Measurements from ENCODE around the gene CYP26B1. TPM values are rescaled to one million over a fixed set of nuclear protein-coding genes. Genes with fewer than 3 reads are reported as not detected.

The CYP26B1 gene
- total RNA-seq, 1 donor from 2014 or later: 1.2 TPM

- TF ChIP-seq CTCF (IDR thresholded peaks at IDR 0.05; ENCODE audit: unreplicated experiment): no peak
- DNase-seq (ENCODE audit: low spot score): no peak
- H3K27ac Mint-ChIP-seq (ENCODE audit: unreplicated experiment): no peak overlapping the region
- peaks cover 29% of the 10 kb centered on the region for H3K36me3 Mint-ChIP-seq (ENCODE audit: low read depth, unreplicated experiment)
- H3K4me3 Mint-ChIP-seq (ENCODE audit: unreplicated experiment): peak overlapping the region; percentile 6
- no peaks in the 10 kb centered on the region for H3K9me3 Mint-ChIP-seq (ENCODE audit: unreplicated experiment)
- peaks cover 2% of the 10 kb centered on the region for H3K27me3 Mint-ChIP-seq (ENCODE audit: unreplicated experiment)
- H3K4me1 Mint-ChIP-seq (ENCODE audit: unreplicated experiment): peaks cover 23% of the 10 kb centered on the region
Measured at GRCh38 chr2:72176281-72176680, 28.6 kb upstream of the CYP26B1 start.

- Mint-ChIP-seq H3K36me3 (ENCODE audit: low read depth, unreplicated experiment) (peaks cover 29% of the 10 kb centered on the region), H3K4me1 (ENCODE audit: unreplicated experiment) (peaks cover 23% of the 10 kb centered on the region), H3K27ac (ENCODE audit: unreplicated experiment) (no peak overlapping the region), H3K9me3 (ENCODE audit: unreplicated experiment) (no peaks in the 10 kb centered on the region), H3K4me3 (ENCODE audit: unreplicated experiment) (no peak overlapping the region), H3K27me3 (ENCODE audit: unreplicated experiment) (peaks cover 3% of the 10 kb centered on the region)
- DNase-seq (ENCODE audit: low spot score): no peak
- TF ChIP-seq CTCF (IDR thresholded peaks at IDR 0.05; ENCODE audit: unreplicated experiment): no peak
Measured at GRCh38 chr2:72175636-72176035, 28.0 kb upstream of the CYP26B1 start.

- DNase-seq (ENCODE audit: low spot score): no peak
- Mint-ChIP-seq H3K27ac (ENCODE audit: unreplicated experiment) (peak overlapping the region; percentile 81), H3K9me3 (ENCODE audit: unreplicated experiment) (no peaks in the 10 kb centered on the region), H3K27me3 (ENCODE audit: unreplicated experiment) (peaks cover 3% of the 10 kb centered on the region), H3K4me1 (ENCODE audit: unreplicated experiment) (peaks cover 20% of the 10 kb centered on the region), H3K36me3 (ENCODE audit: low read depth, unreplicated experiment) (peaks cover 22% of the 10 kb centered on the region), H3K4me3 (ENCODE audit: unreplicated experiment) (no peak overlapping the region)
- no peak for TF ChIP-seq CTCF (IDR thresholded peaks at IDR 0.05; ENCODE audit: unreplicated experiment)
Measured at GRCh38 chr2:72173640-72174321, 26.1 kb upstream of the CYP26B1 start.

GRCh38 chr2:72172478-72172877 is 24.8 kb upstream of the CYP26B1 start:
- Mint-ChIP-seq H3K27ac (ENCODE audit: unreplicated experiment) (no peak overlapping the region), H3K36me3 (ENCODE audit: low read depth, unreplicated experiment) (peaks cover 15% of the 10 kb centered on the region), H3K9me3 (ENCODE audit: unreplicated experiment) (no peaks in the 10 kb centered on the region), H3K4me1 (ENCODE audit: unreplicated experiment) (peaks cover 20% of the 10 kb centered on the region), H3K4me3 (ENCODE audit: unreplicated experiment) (no peak overlapping the region), H3K27me3 (ENCODE audit: unreplicated experiment) (peaks cover 3% of the 10 kb centered on the region)
- TF ChIP-seq CTCF (IDR thresholded peaks at IDR 0.05; ENCODE audit: unreplicated experiment): no peak
- DNase-seq (ENCODE audit: low spot score): no peak

GRCh38 chr2:72166279-72166678 is 18.6 kb upstream of the CYP26B1 start:
- Mint-ChIP-seq H3K27me3 (ENCODE audit: unreplicated experiment) (peaks cover 1% of the 10 kb centered on the region), H3K9me3 (ENCODE audit: unreplicated experiment) (no peaks in the 10 kb centered on the region), H3K27ac (ENCODE audit: unreplicated experiment) (no peak overlapping the region), H3K36me3 (ENCODE audit: low read depth, unreplicated experiment) (no peaks in the 10 kb centered on the region), H3K4me3 (ENCODE audit: unreplicated experiment) (no peak overlapping the region), H3K4me1 (ENCODE audit: unreplicated experiment) (no peaks in the 10 kb centered on the region)
- DNase-seq (ENCODE audit: low spot score): no peak
- TF ChIP-seq CTCF (IDR thresholded peaks at IDR 0.05; ENCODE audit: unreplicated experiment): no peak
